ENCODE data around the gene BRD9.
"Not testable (repeated sequence)": the region's sequence is repeated elsewhere in the genome, so short reads cannot be mapped to it uniquely, and the experiment has no call there.

The BRD9 gene

GRCh38 chr5:900781-901180 lies 8.2 kb upstream of the BRD9 start:
- no peak for DNase-seq

GRCh38 chr5:893711-894110 lies 1.1 kb upstream of the BRD9 start:
- DNase-seq: no peak

DNA sequence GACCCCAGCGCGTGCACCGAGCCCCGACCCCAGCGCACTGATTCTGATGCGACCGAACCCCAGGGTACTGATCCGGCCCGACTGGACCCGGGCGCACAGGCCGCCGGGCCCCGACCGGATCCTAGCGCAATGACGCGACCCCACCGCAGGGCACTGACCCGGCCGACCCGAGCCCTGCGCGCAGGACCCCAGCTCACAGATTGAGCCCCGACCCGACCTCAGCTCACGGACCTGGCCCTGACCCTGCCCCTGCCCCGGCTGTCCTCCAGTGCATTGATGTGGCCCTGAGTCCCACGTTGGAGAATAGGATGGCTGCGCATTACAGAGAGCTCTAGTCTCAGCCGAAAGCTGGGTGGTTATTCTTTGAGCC lies 521 bp upstream of the BRD9 start:
- no peak for DNase-seq

- no peak for DNase-seq
Measured at GRCh38 chr5:891837-892393, 686 bp downstream of the BRD9 start.

- DNase-seq: no peak
Measured at GRCh38 chr5:891117-891836, 1.3 kb downstream of the BRD9 start.

DNA sequence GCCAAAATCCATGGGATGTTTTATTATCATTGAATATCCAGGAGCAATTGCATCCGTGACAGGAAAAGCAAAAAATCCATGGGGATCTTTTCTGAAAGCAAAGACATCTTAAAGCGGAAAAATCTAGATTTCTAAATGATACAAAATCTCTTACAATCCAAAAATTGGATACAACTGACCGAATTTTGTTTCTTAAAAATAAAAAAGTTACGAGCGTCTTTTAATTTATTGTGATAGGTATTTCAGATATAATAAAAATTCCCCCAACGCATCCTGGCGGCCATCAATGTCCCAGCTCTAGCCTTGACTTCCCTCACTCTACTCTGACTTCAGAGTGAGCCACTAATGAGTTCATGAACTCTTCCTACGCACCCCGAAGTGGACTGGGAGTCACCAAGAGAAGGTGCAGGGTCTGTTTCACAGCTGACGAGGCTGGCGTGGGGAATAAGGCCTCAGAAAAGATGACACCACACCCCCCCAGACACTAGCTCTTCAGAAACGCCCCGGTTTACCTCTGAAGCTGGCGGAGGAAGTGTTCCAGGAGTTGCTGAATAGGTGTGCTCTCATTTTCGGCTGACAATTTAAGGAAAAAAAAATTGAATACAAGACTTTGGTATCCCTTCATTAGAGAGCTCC lies 3.4 kb downstream of the BRD9 start:
- DNase-seq: no peak

DNA sequence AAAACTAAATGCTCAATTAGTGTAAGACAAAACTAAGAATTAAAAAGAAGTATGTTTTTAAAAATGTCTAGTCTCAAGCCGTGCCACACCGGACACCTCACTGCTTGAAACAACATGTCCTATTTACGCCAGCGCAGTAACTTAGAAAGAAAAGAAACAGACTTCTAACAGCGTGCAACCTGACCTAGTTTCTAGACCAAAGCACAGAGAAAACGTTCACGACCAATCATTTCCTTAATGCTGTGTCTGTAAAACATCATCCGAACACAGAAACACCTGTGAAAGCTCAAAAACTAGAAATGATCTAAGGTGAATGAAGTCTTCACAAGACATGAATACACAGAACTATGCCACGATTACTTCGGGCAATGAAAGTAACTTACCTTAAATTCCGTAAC lies 4.0 kb downstream of the BRD9 start:
- DNase-seq: no peak

DNA sequence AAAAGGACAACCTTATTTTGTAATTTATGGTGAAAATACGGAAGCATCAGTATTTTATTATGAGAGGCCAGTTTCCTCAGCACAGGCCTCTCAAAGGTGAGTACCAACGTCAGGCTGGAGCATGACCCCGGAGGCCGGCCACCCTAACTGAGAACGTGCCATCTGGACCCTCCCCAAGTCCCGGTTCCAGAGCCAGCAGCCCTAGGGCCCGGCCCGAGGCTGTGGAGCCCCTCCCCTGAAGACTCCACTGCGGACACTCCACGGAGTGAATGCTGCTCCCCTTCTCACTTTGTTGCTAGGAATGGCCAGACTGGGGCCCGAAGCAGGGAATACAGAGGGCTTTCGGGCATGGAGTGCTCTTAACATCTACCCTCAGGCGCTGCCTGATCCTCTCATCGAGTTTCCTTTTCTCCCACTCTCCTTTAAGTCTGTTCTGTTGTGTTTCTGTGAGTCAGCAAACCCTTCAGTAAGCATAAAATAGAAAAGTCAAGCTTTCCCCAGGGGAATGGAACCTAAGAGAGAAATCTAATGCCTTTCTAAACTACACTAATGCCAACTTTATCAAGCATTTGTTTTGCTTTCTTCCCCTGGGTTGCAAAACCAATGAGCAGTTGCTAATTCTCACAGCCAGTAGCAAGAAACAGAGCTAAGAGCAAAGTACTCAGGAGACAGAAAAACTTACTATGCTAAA lies 4.5 kb downstream of the BRD9 start:
- no peak for DNase-seq

DNA sequence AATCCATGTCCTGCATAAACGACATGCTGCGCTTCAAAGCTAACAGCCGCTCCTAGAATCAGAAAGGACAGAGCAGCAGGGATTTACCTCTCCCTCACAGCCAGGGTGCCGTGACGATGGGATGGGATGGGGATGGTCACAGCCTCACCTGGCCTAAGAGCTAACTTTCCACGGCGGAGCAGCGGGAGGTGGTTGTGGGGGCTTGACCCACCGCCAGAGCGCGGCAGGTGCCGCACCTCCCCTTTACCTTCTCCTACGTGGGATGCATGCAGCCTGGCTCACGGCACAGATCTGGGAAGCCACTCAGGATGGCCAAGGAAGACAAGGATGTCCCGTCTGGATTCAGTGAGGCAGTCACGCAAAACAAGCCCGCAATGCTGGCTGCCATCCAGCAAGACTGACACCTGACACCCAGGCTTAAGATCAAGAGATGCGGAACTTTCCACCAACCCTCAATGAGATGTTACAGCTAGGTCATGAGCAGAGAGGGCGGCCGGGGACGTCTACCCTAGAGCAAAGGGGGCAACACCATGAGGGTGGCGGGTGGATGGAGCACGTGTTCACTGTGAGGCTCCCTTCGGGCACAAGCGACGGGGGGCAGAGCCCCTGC lies 5.8 kb downstream of the BRD9 start:
- no peak for DNase-seq

GRCh38 chr5:886036-886435 lies 6.6 kb downstream of the BRD9 start:
- DNase-seq: no peak

- no peak for DNase-seq
Measured at GRCh38 chr5:885529-885928, 7.1 kb downstream of the BRD9 start.

DNA sequence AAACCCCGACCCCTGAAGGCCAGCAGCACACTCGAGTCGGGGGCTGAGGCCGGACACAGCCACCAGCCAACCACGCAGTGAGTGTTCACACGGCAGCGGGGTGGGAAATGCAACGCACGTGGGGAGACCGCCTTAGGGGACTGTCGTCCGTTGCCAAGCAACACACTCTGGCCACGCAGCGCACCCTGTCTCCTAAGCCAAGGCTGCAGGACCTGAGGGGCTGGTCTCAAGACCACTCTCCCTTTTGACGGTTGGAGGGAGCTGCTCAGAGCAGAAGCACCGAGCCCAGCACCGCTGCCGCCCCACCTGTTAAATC lies 7.5 kb downstream of the BRD9 start:
- DNase-seq: no peak

- DNase-seq: no peak
Measured at GRCh38 chr5:884345-885126, 8.1 kb downstream of the BRD9 start.

- no peak for DNase-seq
Measured at GRCh38 chr5:883475-884181, 9.0 kb downstream of the BRD9 start.

DNA sequence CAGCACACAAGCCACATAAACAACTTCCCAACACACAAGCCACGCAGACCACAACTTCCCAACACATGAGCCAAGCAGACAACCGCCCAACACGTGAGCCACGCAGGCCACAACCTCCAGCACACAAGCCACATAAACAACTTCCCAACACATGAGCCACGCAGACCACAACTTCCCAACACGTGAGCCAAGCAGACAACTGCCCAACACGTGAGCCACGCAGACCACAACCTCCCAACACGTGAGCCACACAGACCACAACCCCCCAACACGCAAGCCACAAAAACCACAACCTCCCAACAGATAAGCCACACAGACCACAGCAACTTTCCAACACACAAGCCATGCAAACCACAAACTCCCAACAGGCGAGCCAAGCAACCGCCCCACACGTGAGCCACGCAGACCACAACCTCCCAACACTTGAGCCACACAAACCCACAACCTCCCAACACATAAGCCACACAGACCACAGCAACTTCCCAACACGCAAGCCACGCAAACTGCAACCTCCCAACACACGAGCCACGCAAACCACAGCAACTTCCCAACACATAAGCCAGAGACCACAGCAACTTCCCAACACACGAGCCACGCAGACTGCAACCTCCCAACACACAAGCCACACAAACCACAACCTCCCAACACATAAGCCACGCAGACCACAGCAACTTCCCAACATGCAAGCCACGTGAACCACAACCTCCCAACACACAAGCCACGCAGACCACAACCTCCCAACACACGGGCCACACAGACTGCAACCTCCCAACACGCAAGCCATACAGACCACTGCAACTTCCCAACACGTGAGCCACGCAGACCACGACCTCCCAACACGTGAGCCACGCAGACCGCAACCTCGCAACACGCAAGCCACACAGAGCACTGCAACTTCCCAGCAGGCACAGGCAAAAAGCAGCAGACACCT lies 10.1 kb downstream of the BRD9 start:
- no peak for DNase-seq

GRCh38 chr5:881551-881935 lies 11.1 kb downstream of the BRD9 start:
- no peak for DNase-seq

GRCh38 chr5:880816-881550 lies 11.6 kb downstream of the BRD9 start:
- DNase-seq: no peak

- DNase-seq: not testable (repeated sequence)
Measured at GRCh38 chr5:878677-879076, 13.9 kb downstream of the BRD9 start.

- no peak for DNase-seq
Measured at GRCh38 chr5:878125-878524, 14.5 kb downstream of the BRD9 start.
